Cortex of kidney (tissue), 1 donor: Measurements from ENCODE around the gene MCCC1.
"Not testable (repeated sequence)": the region's sequence is repeated elsewhere in the genome, so short reads cannot be mapped to it uniquely, and the experiment has no call there.

Experiments
- DNase-seq: peaks from one replicate; lab custom pipeline; 2025; lab: John Stamatoyannopoulos, UW

MCCC1 gene

DNA sequence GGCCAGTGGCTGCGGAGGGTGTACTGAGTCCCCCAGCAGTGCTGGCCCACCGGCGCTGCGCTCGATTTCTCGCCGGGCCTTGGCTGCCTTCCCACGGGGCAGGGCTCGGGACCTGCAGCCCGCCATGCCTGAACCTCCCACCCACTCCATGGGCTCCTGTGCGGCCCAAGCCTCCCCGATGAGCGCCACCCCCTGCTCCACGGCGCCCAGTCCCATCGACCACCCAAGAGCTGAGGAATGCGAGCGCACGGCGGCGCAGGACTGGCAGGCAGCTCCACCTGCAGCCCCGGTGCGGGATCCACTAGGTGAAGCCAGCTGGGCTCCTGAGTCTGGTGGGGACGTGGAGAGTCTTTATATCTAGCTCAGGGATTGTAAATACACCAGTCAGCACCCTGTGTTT lies 1.7 kb upstream of the MCCC1 start:
- not testable (repeated sequence) for DNase-seq

DNA sequence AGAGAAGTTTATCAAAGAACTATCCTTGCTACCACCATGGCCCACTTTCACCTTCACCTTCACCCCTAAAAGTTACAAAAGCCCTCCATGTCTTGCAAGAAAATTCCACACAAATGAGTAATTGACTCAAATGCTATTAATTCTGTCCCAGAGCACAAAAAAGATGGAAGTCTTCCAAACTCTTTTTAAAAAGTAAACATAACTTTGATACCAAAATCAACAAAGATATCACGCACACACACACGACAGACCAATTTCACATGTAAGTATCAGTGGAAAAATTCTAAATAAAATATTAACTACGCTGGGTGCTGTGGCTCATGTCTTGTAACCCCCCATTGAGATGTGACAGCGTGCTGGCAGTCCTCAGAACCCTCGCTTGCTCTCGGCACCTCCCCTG lies 1.1 kb upstream of the MCCC1 start:
- DNase-seq: no peak

DNA sequence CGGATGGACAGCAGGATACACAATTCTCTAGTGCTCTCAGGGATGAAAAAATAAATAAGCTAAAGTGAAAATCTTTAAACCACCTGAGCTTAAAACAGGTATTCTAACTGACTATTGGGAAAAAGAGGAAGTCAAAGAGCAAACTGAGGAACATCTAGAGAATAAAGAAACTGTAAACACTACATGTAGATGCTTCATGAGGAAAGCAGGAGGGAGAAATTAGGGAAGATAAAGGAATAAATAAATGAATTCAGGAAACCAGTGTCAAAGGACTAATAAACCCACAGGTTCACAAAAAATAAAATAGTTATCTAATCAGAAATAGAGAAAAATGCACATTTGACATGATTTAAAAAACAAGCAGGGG lies 525 bp upstream of the MCCC1 start:
- DNase-seq: no peak

DNA sequence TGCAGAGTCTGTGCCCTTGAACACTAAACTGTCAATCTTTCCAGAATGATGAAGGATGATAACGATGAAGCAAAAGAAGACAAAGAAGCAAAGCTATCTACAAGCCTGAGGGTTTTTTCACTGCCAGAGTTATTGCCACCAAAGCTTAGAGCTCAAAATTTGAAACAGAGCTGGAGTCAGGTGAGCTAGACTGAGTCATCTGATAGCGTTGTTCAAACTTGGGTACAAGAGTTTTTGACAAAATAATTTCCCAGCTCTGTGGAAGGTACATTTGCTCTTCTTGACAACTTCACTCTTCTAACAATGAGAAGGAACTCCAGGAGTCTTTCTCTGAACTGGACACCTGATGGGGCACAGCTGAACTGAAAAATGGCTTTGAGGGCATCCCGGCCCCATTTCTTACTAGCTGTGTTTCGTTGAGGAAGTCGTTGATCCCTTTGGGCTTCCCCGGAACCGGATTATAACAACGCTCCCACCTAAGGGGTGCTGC lies 715 bp downstream of the MCCC1 start:
- no peak for DNase-seq

DNA sequence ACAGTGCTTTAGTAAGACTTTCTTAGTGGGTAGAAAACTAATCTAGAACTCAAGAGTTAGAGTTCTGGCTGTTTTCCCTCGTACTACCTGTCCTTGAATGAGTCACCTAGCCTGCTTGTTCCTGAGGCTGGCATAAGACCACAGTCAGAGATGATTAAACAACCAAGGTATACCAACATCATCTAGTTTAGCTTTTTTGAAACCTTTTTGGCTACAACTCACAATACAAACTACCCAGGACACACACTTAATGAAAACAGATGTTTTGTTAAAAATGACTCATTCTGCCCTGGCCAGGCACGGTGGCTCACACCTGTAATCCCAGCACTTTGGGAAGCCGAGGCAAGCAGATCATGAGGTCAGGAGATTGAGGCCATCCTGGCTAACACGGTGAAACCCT lies 4.6 kb downstream of the MCCC1 start:
- no peak for DNase-seq

DNA sequence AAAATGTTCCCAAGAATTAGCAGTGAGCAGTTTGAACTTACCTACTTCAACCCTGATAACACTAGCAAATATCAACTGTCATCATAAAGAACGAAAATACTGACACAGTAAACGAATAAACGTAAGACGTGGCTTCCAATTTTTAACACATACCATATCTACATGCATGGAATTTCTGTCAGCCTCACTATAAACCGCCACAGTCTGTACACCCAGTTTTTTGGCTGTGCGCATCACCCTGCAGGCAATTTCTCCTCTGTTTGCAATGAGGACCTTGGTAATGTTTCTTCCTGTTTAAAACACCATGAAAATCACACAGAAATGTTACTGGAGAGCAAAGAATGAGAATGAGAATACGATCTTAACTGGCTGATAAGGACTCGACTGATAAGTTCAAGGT lies 7.0 kb downstream of the MCCC1 start:
- DNase-seq: no peak

DNA sequence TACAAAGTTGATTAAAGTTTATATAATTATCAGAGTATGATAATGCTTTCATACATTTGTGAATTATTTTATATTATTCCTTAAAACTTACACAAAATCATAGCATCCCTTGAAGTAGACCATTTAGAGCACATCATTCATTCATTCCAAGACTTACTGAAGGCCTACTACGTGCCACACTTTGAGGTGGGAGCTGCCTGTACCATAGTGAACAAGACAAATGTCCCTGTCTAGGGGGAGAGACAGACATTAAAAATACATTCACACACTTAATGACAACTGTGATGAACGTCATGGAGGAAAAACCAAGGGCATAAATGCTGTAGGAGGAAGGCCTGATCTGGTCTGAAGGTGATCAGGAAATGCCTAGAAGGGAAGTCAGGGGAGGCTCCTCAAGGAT lies 12.1 kb downstream of the MCCC1 start:
- no peak for DNase-seq

DNA sequence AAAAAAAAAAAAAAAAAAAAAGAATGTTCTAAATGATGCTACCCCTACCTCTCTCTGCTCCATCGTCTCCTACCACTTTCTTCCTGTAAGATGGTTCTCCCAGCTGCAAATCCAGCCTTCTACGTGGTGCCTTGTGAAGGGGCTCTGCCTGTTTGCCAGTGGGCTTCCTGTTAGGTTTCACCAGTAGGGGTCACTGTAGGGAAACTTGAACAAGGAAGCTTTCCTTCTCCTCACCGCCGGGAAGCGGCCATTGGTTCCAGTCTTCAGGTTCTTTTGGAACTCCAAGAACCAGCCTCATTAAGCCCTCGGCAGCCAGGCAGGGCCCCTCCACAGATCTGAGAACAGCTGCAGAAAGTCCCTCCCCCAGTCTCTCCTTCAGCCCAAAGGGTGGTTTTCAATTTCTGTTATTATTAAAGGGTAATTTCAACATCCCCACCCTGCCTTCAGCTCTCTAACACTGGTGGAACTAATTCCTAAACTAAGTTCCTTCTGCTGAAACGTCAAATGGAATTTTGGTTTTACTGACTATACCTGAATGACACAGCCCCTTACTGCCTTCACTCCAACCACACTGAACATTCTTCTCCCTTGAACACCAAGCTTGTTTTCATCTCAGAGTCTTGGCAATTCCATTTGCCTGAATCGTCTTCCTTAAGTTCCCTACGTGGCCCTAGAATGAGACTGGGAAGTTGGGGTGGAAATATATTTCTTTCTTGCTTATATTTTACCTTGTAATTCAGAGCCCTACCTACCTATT lies 13.5 kb downstream of the MCCC1 start:
- no peak for DNase-seq

DNA sequence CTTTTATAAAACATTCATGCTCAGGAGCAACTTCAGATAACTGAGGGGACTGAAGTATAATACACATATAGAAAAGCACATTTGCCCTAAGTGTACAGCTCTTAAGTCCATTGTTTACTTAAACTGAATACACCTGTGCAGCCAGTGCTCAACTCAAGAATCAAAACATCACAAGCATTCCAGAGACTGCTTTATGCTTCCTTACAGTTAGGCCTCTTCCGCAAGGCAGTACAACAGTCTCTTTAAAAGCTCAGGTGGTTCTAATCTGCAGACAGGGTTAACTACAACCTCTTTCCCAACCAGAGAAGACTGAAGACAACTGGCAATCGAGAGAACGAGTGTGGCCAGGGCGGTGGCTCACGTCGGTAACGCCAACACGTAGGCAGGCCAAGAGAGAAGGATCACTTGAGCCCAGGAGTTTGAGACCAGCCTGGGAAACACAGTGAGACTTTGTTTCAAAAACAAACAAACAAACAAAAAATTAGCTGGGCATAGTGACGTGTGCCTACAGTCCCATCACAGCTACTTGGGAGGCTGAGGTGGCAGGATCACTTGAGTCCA lies 16.9 kb downstream of the MCCC1 start:
- no peak for DNase-seq

DNA sequence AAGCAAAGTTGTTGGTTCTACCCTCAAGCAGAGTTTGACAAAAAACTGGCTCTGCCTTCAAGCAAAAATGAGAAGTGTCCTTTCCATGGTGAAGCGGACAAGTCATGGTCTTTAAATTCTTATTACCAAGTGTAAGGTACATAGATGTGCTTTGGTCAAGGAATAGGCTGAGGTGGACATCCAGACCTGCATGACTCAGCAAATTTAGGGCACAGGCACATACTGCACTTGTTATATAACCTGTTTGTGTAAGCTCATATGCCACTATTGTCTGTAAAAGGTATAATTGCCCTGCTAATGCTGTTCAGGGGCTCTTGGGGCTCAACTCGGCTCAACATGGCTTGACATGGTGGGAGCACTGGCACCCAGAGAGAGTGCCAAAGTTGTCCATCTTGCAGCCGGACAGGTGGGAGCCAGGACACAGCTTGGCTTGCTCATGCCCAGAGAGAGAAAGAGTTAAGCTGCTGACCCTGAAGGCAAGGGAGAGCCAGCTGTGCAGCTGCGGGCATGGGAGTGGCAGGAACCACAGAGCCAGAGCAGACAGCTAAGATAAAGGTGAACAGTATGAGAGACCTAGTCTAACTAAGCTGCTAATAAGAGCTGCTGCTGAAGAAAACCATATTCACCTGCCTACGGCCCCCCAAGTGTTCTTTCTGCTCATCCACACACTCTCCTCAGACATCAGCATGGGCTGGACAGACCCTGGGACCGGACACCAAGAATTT lies 17.7 kb downstream of the MCCC1 start:
- no peak for DNase-seq

DNA sequence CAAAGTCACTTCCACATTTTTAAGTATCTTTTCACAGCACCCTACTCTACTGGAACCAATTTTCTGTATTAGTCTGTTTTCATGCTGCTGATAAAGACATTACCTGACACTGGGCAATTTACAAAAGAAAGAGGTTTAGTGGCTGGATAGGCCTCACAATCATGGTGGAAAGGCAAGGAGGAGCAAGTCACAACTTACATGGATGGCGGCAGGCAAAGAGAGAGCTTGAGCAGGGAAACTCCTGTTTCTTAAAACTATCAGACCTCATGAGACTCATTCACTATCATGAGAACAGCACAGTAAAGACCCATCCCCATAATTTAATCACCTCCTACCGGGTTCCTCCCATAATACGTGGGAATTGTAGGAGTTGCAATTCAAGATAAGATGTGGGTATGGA lies 18.7 kb downstream of the MCCC1 start:
- DNase-seq: no peak

DNA sequence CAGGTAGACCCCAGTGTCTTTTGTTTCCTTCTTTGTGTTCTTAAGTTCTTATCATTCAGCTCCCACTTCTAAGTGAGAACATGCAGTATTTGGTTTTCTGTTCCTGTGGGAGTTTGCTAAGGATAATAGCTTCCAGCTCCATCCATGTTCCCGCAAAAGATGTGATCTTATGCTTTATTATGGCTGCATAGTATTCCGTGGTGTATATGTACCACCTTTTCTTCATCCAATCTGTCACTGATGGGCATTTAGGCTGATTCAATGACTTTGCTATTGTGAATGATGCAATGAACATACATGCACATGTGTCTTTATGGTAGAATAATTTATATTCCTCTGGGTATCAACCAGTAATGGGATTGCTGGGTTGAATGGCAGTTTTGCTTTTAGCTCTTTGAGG lies 24.4 kb downstream of the MCCC1 start:
- DNase-seq: no peak

DNA sequence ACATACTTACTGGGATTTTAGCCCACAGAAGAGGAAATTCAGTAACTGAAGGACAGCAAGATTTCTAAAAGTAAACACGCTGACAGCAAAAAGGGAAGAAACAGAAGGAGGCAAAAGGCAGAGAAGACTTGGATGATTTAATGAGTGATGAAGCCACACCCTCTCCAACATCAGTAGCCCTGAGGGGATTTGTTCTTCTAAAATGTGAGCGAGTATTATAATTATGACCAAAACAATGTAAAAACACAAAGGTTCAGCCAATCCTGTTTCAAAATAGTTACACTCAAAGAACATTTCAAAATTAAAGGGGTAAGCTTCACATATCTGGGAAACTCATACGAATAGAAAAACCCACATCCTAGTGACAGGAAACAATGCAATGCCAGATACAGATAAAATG lies 25.0 kb downstream of the MCCC1 start:
- DNase-seq: no peak

DNA sequence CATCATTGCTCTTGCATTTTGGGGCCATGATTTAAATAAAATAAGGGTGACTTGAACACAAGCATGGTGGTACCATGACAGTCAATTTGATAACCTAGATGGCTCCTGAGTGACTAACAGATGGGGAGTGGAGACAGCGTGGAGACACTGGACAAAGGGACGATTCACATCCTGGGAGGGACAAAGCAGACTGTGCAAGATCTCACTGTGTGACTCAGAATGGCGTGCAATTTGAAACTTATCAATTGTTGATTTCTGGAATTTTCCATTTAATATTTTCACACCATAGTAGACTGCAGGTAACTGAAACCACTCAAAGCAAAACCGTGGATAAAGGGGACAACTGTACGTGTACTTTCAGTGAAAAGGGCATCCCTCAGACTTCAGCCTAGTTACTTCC lies 25.5 kb downstream of the MCCC1 start:
- DNase-seq: no peak

DNA sequence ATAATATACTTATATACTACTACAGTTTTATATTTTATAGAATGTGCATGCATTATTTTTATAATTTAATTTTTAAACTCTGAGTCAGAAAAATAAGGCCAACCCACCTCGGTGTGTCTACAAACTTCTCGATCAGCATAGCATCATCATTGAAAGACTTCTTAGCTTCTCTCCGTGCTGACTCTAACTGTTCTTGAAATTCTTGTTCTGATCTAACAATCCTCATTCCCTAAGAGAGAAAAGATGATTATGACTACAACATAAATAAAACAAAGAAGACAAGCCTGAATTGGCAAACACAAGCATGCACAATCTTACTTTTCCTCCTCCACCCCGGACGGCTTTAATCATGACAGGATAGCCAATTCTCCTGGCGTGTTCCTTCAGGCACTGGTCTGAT lies 28.4 kb downstream of the MCCC1 start:
- DNase-seq: no peak

DNA sequence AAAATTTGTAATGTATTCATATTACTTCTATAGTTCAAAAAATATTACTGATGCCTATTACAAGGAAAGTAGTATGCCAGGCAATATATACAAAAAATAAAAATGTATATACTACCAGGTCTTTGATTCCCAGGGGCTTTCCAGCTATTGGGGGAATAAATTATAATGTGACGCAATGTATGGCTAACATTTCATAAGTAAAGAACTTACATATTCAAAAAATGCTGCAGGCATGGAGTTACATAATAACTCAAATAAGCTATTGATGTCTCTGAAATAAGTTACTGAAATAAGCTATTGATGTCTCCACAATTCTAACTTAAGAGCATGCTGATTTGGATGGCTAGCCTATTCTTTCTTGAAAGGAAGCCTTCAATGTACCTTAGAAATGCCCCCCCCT lies 30.2 kb downstream of the MCCC1 start:
- no peak for DNase-seq

DNA sequence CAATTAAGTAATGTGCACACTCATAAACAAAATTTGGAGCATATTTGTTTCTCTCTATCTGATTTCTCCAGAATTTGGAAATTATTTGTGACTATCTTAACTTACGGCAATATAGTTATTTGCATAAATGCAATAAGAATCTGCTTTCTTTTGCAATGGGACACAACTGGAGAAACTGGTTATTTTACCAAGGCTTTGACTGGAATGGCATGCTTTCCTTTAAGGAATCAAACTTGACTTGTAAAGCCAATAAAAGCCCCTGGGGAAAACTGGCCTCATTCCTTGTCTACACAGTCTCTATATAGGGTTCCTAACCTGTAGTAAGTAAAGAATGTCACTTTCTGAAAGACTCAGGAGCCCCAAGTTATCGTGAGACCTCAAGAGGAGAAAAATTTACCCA lies 32.4 kb downstream of the MCCC1 start:
- not testable (repeated sequence) for DNase-seq

DNA sequence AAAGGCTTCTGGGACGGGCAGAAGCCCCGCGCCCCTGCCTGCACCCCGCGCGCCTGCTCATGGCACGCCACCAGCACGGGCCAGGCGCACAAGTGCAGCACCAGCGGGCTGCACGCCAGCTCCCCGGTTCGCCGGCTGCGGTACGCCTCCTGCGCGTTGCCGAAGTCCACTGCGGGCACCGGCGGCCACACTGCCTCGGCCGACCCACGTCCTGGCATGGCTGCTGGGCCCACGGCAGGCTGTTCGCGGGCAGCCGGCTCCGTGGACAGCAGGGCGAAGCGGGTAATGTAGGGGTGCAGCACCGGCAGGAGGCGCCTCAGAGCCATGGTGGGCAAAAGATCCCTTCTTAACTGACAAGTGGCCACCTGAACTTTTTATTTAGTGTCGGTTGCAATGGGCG lies 34.8 kb downstream of the MCCC1 start:
- DNase-seq: no peak

DNA sequence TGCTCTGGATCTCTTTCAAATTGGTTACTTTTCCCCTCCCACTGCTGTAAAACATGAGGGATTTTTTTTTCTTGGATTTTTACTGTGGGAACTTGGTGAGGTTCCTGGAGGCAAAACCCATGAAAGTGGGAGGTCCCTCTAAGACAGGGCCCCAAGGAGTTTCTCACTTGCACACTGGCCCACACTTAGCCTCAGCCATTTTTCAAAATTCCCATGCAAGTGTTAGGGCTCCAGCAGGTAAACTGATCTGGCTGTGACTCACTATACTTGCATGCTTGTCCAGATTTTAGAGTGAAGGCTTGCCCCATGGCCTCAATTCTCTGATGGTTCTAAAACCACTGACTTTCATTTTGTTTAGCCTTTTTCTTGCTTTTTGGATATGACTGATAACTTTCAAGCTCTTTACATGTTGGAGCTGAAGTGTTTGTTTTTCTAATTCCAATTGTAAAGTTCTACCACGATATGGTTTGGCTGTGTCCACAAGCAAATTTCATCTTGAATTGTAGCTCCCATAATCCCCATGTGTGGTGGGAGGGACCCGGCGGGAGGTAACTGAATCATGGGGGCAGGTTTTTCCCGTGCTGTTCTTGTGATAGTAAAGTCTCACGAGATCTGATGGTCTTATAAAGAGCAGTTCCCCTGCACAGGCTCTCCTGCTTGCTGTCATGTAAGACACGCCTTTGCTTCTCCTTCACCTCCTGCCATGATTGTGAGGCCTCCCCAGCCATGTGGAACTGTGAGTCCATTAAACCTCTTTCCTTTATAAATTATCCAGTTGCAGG lies 37.7 kb downstream of the MCCC1 start:
- DNase-seq: no peak

DNA sequence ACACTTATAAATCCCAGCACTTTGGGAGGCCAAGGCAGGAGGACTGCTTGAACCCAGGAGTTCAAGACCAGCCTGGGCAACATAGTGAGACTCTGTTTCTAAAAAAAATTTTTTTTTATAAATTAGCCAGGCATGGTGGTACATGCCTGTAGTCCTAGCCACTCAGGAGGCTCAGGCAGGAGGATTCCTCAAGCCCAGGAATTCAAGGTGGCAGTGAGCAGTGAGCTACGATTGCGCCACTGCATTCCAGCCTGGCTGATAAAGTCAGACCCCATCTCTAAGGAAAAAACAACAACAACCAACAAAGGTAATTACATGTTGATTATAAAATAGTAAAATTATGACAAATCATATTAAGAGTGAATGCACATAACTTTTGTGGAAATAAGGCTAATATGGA lies 40.9 kb downstream of the MCCC1 start:
- no peak for DNase-seq

DNA sequence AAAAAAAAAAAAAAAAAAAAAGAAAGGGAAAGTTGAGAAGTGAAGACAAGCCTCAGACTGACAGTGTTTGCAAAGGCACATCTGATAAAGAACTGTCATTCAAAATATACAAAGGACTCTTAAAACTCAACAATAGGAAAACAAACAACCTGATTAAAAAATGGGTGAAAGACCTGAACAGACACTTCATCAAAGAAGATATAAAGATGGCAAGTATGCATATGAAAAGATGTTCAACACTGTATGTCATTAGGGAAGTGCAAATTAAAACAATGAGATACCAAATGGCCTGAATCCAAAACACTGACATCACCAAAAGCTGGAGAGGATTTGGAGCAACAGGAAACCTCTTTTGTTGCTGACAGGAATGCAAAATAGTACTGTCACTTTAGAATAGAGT lies 48.6 kb downstream of the MCCC1 start:
- no peak for DNase-seq

DNA sequence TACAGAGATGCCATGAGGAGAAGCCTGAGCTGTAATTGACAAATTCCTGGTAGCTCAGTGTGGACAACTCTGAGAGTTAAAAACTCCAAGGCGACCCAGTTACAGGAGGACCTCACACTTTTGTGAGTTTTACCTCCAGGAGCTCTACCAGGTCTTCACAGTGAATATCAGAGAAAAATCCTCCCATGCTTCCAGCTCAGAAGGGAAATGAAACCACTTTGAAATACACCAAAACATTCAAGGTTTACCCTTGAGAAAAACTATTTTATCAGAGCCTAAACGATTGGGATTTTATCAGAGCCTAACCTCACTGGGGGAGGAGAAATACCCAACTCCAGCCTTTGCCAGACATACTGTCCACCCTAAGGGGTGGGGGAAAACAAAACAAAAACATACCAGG lies 52.4 kb downstream of the MCCC1 start:
- DNase-seq: no peak
